Measurements from ENCODE around the gene BABAM2. TPM values are rescaled to one million over a fixed set of nuclear protein-coding genes. Genes with fewer than 3 reads are reported as not detected.
A peak's percentile ranks its signal among the peaks of the same experiment; 100 is the strongest.

Gene BABAM2
- total and polyA plus RNA-seq, 4 donors = 9.9 to 17.0 (median 13.9) TPM

GRCh38 chr2:27973592-27973991 lies 83.1 kb downstream of the BABAM2 start:
- H3K27me3 ChIP-seq (ENCODE audit: control insufficient read depth in 4 of 4, insufficient read depth in 4 of 4, low read length in 3 of 4) = no peaks in the 10 kb centered on the region
- H3K9me3 ChIP-seq (ENCODE audit: control insufficient read depth in 4 of 4, low read length in 3 of 4) = no peaks in the 10 kb centered on the region
- TF ChIP-seq GABPA (IDR thresholded peaks at IDR 0.05 in 1 of 2, conservative IDR thresholded peaks at IDR 0.05 in 1 of 2) (no peak), RAD21 (IDR thresholded peaks at IDR 0.05) (peak in 1 of 2 donors; percentile 6)
- H3K9ac ChIP-seq (ENCODE audit: low read depth in 1 of 2, low read length in 2 of 2) = no peak overlapping the region
- no peak for DNase-seq (ENCODE audit: low spot score)
- H3K4me1 ChIP-seq (ENCODE audit: control insufficient read depth in 4 of 4, insufficient read depth in 4 of 4, low read length in 3 of 4) = no peaks in the 10 kb centered on the region
- WGBS = 95% methylated on average over 3 of the region's 3 CpGs
- H3K4me3 ChIP-seq (ENCODE audit: low read depth in 1 of 3, low read length in 3 of 3) = no peak overlapping the region
- H3K36me3 ChIP-seq (ENCODE audit: control insufficient read depth in 4 of 4, insufficient read depth in 3 of 4, low read depth in 1 of 4, low read length in 3 of 4) = no peaks in the 10 kb centered on the region
- no peak overlapping the region for H3K27ac ChIP-seq (ENCODE audit: low read depth in 1 of 2, low read length in 2 of 2)

GRCh38 chr2:27976308-27976707 lies 85.8 kb downstream of the BABAM2 start:
- no peak overlapping the region for H3K9ac ChIP-seq (ENCODE audit: low read depth in 1 of 2, low read length in 2 of 2)
- no peak overlapping the region for H3K4me3 ChIP-seq (ENCODE audit: low read depth in 1 of 3, low read length in 3 of 3)
- H3K27ac ChIP-seq (ENCODE audit: low read depth in 1 of 2, low read length in 2 of 2) = no peak overlapping the region
- H3K27me3 ChIP-seq (ENCODE audit: control insufficient read depth in 4 of 4, insufficient read depth in 4 of 4, low read length in 3 of 4) = no peaks in the 10 kb centered on the region
- H3K36me3 ChIP-seq (ENCODE audit: control insufficient read depth in 4 of 4, insufficient read depth in 3 of 4, low read depth in 1 of 4, low read length in 3 of 4) = no peaks in the 10 kb centered on the region
- TF ChIP-seq CTCF (IDR thresholded peaks at IDR 0.05; ENCODE audit: low read depth, low read length, missing input control) (no peak), FOXA2 (IDR thresholded peaks at IDR 0.05) (no peak), RAD21 (IDR thresholded peaks at IDR 0.05) (no peak), RXRA (IDR thresholded peaks at IDR 0.05) (no peak), ZBTB33 (IDR thresholded peaks at IDR 0.05) (no peak), SP1 (IDR thresholded peaks at IDR 0.05) (no peak), HNF4G (IDR thresholded peaks at IDR 0.05) (no peak), EGR1 (IDR thresholded peaks at IDR 0.05; ENCODE audit: low read depth in 2 of 2) (no peak), FOXA1 (IDR thresholded peaks at IDR 0.05) (no peak)
- H3K9me3 ChIP-seq (ENCODE audit: control insufficient read depth in 4 of 4, low read length in 3 of 4) = no peaks in the 10 kb centered on the region
- no peaks in the 10 kb centered on the region for H3K4me1 ChIP-seq (ENCODE audit: control insufficient read depth in 4 of 4, insufficient read depth in 4 of 4, low read length in 3 of 4)
- 97% methylated on average over 1 of the region's 1 CpG for WGBS
- no peak for DNase-seq (ENCODE audit: low spot score)

GRCh38 chr2:27977731-27978312 lies 87.3 kb downstream of the BABAM2 start:
- no peak for DNase-seq (ENCODE audit: low spot score)
- H3K9ac ChIP-seq (ENCODE audit: low read depth in 1 of 2, low read length in 2 of 2) = no peak overlapping the region
- H3K9me3 ChIP-seq (ENCODE audit: control insufficient read depth in 4 of 4, low read length in 3 of 4) = no peaks in the 10 kb centered on the region
- H3K27ac ChIP-seq (ENCODE audit: low read depth in 1 of 2, low read length in 2 of 2) = no peak overlapping the region
- no peaks in the 10 kb centered on the region for H3K27me3 ChIP-seq (ENCODE audit: control insufficient read depth in 4 of 4, insufficient read depth in 4 of 4, low read length in 3 of 4)
- no peaks in the 10 kb centered on the region for H3K4me1 ChIP-seq (ENCODE audit: control insufficient read depth in 4 of 4, insufficient read depth in 4 of 4, low read length in 3 of 4)
- H3K36me3 ChIP-seq (ENCODE audit: control insufficient read depth in 4 of 4, insufficient read depth in 3 of 4, low read depth in 1 of 4, low read length in 3 of 4) = no peaks in the 10 kb centered on the region
- H3K4me3 ChIP-seq (ENCODE audit: low read depth in 1 of 3, low read length in 3 of 3) = no peak overlapping the region
- WGBS = 85% methylated on average over 3 of the region's 3 CpGs
- TF ChIP-seq CTCF (IDR thresholded peaks at IDR 0.05; ENCODE audit: low read depth, low read length, missing input control) = no peak
- no peak for TF ChIP-seq RXRA (IDR thresholded peaks at IDR 0.05)
- no peak for TF ChIP-seq HNF4G (IDR thresholded peaks at IDR 0.05)
- no peak for TF ChIP-seq FOXA2 (IDR thresholded peaks at IDR 0.05)
- TF ChIP-seq MAX (IDR thresholded peaks at IDR 0.05) = no peak
- TF ChIP-seq JUND (IDR thresholded peaks at IDR 0.05) = no peak
- no peak for TF ChIP-seq ATF3 (IDR thresholded peaks at IDR 0.05)
- no peak for TF ChIP-seq TAF1 (conservative IDR thresholded peaks at IDR 0.05)
- TF ChIP-seq FOXA1 (IDR thresholded peaks at IDR 0.05) = no peak
- no peak for TF ChIP-seq YY1 (IDR thresholded peaks at IDR 0.05)
- no peak for TF ChIP-seq REST (IDR thresholded peaks at IDR 0.05)
- TF ChIP-seq GABPA (IDR thresholded peaks at IDR 0.05 in 1 of 2, conservative IDR thresholded peaks at IDR 0.05 in 1 of 2) = no peak
- no peak for TF ChIP-seq RAD21 (IDR thresholded peaks at IDR 0.05)
- no peak for TF ChIP-seq NR2F2 (IDR thresholded peaks at IDR 0.05)
- no peak for TF ChIP-seq SP1 (IDR thresholded peaks at IDR 0.05)
- no peak for TF ChIP-seq HNF4A (conservative IDR thresholded peaks at IDR 0.05)

Measured in liver (tissue), 9 donors.